HL-60/S4 (cell line): Measurements from ENCODE around the gene LAMA5.

Experiments
- in situ Hi-C: fragments of 300-500 bp; cut with MboI; formaldehyde crosslinking; loops from 2 replicates; pipeline ENCODE4 v1.14.3; 2022; ENCODE audit warnings: low sequenced_read_pairs

The LAMA5 gene

GRCh38 chr20:62391165-62392076 is 24.3 kb upstream of the LAMA5 start:
- in situ Hi-C loops, result no loop called here

DNA sequence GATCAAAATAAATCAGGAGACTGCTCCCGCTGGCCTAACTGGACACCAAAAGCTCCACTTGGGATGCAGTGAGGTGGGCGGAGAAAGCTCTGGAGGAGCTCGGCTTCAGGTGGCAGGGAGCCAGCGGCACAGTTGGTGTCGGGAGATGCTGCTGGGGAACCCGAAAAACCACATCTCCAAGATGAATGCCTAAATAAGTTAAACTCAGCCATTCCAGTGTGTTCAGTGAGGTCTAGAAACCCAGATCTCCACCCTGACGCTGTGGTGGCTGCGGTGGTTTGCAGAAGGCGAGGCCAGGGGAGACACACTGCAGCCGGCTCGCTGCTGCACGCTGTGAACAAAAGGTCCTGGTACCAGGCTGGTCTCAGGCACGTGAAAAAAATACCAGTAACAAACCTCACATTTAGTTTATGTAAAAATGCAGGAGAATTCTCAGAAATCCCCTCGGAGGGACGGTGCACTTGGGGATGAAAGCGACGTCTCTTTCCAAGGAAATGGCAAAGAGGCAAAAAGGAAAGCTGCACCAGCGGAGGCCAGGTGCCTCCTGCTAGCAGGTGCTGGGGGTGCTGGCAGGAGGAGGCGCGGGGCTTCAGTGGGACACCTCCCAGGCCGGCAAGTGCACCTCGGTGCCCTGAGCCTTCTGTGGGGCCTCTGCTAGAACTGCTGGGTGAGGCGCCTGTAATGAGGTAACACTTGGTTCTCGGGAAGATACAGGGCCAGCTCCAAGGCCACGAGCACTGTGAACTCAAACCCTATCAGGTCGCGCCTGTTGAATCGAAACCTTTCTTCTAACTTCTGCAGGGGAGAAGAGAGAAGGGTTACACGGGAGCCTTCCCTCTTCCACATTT is 23.4 kb upstream of the LAMA5 start:
- in situ Hi-C loops, result no loop called here

GRCh38 chr20:62389601-62390087 is 22.5 kb upstream of the LAMA5 start:
- in situ Hi-C loops, result no loop called here

DNA sequence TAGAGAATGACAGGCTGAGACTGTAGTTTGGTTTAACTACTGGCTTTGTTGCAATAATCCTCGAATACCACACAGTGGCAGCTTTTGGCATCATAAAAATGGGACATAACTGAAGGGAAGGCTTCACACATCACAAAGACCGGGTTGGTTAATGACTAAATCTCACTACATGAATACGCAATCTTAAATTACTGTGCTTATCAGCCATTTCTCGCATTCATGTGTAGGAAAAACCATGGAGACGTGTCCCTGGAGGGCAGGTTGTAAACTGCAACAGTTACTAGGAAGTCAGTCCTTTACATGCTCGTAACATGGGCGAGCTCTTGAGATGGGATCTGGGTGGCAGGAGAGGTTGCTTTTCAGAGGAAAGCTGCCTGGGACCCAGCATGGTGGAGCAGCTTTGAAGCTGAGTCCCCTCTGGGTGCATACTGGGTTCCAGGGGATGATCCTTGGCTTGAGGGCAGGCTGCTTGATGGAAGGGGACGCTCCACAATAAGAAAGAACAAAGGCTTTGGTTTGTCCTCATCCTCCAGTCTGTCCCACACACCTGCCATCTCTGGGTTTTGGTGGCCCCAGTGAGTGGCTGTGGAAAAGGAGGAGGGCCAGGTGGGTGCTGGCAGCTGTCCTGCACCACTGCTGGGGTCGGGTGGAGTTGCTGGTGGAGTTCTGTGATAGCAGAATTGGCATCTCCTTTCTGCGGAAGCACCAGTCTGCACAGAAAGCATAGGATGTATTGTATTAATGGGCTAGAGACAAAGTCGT is 21.9 kb upstream of the LAMA5 start:
- in situ Hi-C loops, result no loop called here

DNA sequence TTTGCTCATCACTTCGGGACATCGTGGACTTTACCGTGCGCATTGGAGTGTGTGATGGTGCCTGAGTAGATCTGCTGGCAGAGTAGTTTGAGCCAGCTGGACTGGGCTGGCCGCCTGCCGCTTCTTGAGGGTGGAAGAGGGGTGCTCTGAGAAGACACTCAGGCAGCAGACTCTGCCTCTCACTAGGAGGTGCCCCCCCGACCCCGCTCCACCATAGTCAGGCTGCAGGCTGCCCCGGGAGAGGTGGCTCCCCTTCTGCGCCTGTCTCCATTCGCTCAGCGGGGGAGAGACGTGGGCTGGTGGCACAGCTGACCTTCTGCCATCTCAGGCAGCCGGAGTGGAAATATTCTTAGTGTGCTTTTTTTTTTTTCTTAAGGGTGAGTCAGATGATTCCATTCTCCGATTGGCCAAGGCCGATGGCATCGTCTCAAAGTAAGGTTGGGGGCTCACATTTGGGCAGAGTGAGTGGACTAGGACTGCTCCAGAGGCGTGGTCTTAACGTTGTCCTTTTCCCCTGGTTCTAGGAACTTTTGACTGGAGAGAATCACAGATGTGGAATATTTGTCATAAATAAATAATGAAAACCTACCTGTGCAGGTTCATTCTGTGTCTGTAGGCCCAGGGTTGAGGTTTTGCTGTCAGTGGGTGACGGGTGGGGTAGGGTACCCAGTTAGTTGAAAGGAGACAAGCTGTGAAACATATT is 21.0 kb upstream of the LAMA5 start:
- in situ Hi-C loops, result no loop called here

- in situ Hi-C loops, result no loop called here
Measured at GRCh38 chr20:62387219-62387913, 20.3 kb upstream of the LAMA5 start.

DNA sequence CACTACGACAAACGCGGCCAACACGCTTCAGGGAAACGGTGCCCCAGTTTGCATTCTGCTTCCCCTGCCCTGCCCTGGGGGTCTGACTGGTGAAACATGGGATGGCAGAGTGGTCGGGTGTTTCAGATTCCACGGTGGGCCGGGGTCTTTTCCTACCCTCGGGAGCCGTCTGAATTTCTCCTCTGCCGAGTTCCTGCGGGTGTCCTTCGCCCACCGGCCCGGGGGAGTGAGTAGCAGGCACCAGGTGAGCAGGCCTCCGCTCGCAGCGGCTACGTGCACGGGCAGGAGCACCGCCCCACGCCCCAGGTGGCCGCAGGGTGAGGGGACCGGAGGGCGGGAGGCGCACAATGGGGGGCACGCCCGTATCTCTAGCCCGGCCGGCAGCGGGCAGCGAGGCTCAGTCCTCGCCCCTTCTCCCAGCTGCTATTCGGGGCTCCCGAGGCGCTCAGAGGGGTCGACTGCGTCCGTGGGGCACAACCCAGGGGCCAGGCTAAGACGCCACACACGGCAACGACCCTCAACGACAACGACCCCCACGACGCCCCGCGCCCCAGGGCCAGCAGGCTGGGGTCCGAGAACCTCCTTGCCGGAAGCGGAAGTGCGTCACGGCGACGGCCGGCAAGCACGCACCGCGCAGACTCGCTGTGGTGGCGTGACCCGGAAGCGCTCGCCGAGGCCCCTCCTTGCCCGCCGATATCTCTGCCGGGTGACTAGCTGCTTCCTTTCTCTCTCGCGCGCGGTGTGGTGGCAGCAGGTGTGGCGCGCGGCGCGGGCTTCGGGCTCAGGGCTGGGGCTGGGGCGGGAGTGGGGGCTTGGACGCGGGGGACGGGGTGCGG is 19.5 kb upstream of the LAMA5 start, which contains the start of gene RPS21:
TSS of gene RPS21 (plus strand) at position 721 of the 836 bp plus-strand sequence. CDS start 236 bp downstream, outside the sequence.
- in situ Hi-C loops, result no loop called here

DNA sequence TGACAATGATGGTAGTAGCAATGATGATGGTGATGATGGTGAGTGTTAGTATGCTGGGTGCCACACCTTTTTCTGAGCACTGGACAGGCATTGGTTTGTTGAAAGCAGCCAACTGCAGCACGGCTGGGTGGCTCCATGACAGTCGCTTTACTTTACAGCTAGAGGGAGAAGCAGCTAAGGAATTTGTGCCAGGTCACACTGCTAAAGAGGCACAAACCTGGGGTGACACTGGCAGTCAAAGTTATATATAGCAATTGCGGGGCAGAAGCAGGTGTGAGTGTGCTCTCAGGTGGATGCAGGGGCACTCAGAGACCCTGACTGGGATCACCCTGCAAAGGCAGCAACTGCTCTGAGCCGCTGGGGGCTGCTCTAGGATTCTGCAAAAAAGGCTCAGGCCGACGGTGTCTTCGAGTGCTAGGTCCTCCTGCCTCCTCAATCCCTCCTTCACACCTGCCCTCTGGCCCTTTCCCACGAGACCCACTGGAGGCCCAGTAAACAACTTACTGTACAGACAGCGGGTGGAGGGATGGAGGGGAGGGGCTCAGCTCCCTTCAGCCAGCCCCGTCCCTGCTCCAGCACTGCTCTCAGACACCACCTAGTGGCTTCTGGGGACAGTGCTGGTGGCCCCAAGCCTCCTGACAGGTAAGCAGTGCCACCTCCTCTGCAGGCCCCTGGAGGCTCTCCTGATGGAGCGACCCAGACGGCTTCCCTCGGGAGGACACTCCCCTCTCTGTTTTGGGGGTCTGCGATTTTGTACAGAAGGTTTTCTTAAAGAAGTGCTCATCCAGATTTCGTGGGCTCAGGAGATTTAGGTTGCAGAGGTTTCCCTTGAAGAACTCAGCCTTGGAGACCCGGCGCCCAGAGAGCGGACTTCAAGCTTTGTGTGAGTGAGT is 15.4 kb upstream of the LAMA5 start:
- in situ Hi-C loops, result no loop called here

- in situ Hi-C loops, result no loop called here
Measured at GRCh38 chr20:62381842-62382241, 14.7 kb upstream of the LAMA5 start.

GRCh38 chr20:62381202-62381797 is 14.2 kb upstream of the LAMA5 start:
- in situ Hi-C loops, result no loop called here

- in situ Hi-C loops, result no loop called here
Measured at GRCh38 chr20:62378215-62378614, 11.1 kb upstream of the LAMA5 start.

- in situ Hi-C loops, result no loop called here
Measured at GRCh38 chr20:62377615-62378178, 10.6 kb upstream of the LAMA5 start.

DNA sequence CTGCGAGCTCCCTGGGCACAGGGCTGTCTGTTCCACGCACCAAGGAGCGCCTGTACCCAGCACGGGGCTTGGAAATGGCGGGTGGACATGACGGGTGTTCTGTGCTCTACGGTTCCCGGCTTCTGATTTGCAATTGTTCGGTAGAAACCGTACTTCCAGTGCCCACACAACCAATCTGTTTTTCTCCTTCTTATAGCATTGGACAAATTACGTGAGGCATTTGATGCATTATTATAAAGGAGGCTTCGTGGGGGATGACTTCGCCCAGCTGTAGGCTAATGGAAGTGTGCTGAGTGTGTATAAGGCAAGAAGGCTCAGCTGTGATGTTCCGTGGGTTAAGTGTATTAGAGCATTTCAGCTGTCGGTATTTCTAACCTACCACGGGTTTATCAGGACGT is 10.0 kb upstream of the LAMA5 start:
- in situ Hi-C loops, result no loop called here

GRCh38 chr20:62376112-62377063 is 9.3 kb upstream of the LAMA5 start:
- in situ Hi-C loops, result no loop called here

- in situ Hi-C loops, result no loop called here
Measured at GRCh38 chr20:62374331-62375152, 7.4 kb upstream of the LAMA5 start.
